ENCODE data around the gene ZSCAN21.
"Not testable (repeated sequence)": the region's sequence is repeated elsewhere in the genome, so short reads cannot be mapped to it uniquely, and the experiment has no call there.

The ZSCAN21 gene

DNA sequence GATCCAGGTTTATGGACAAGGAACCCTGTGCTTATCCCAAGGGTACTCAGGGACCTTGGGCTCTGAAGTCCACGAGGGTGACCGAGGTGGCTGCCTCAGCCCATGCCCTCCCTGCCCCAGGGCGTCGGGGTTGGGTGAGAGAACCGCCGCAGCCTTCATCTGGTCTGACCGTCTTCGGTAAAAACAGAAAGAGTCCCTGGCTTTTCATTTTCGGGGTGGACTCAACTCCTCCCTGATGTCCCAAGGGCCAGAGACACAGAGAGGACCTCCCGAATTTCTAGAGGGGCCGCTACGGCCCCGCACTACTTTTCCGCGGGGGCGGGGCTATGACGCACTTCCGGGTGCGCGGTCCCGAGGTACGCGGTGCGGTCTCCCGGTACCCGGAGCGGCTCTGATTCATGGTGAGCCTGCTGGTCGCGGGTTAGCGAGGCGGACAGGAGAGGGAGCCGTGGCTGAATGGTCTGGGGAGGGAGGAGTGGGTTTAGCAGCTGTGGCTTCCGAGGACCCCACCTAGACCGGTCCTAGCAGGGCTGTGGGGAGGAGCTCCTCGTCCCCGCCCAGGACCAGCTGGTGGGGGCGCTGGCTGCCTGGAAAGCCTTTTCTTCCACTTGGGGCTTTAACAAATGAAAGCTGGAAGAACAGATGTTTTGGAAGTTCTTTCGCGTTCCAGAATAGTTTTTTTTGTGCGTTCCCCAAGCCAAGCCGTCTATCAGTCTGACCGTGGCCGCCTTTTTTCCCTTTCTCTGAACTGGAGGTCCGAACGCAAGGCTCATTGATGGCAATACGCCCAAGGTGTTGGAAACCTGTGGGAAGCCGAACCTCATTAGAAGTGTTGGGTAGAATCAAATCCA is at the start of gene ZSCAN21:
Gene ZSCAN21, plus strand, starts transcription at position 334 of the 851 bp plus-strand sequence. CDS start 7,233 bp downstream, outside the sequence.
- DNase-seq: peak; percentile 95

DNA sequence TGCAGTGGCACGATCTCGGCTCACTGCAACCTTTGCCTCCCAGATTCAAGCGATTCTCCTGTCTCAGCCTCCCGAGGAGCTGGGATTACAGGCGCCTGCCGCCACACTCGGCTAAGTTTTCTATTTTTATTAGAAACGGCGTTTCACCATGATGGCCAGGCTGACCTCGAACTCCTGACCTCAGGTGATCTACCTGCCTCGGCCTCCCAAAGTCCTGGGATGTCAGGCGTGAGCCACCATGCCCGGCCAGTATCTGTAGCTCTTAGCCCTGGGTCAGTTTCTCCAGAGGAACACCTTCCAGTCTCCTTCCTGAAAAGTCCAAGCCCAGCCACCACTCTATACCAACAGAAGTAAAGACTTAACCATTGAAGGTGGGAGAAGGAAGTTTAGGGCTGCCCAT is 49.3 kb upstream of the ZSCAN21 start:
- no peak for DNase-seq

DNA sequence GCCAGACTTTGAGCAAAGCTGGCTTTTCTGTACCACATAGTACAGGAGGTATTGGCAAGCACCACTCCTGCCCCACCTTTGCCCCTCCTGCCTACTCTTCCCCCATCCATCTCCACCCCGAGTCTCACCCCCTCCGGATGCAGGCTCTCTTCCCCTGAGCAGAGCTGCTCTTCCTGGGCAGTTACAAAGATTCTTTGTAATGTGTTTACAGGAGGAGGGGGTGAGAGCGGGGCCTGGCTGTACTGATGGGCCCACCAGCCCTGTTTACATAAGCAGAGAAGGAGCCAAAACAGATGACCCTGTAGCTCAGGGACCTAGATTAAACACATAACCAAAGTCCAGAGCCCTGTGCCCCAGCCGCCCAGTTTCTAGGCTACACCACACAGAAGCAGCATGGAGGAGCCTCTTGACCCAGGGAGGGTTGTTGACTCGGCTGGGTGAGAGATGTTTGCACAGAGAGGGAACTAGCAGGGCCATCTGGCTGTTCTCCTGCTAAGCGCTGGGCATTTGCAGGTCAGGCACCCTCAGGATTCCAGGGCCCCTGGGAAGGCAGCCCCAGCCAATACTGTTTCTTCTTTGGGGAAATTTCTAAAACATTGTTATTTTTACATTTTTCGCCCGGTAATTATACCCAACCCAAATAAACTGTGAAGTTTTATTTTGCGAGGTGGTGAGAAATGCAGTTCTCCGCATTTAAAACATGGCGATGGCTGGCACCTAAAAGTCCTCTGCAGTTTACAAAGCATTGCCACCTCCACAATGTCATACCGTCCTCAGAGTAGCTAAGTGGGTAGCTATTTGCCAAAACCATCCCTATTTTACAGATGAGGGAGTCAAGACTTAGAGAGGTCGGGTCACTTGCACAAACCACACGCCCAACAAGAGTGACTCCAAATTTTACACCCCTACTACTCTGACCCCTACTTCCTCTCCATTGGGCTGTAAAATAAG is 45.6 kb upstream of the ZSCAN21 start:
- no peak for DNase-seq

DNA sequence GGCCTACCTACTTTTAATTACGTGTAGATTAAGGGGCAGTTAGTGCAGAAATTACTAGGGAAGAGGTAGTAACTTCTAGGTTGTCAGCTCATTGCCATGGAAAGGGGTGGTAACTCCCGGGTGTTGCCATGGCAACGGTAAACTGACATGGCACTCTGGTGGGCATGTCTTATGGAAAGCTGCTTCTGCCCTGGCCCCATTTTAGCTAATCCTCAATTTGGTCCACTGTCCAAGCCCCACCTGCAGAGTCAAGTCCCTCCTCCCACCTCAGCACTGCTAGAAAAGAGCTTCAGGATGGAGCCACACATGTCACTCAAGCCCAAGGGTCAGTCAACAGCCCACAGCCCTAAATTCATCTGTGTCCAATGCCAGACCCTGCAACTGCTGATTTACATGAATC is 41.7 kb upstream of the ZSCAN21 start:
- DNase-seq: no peak

DNA sequence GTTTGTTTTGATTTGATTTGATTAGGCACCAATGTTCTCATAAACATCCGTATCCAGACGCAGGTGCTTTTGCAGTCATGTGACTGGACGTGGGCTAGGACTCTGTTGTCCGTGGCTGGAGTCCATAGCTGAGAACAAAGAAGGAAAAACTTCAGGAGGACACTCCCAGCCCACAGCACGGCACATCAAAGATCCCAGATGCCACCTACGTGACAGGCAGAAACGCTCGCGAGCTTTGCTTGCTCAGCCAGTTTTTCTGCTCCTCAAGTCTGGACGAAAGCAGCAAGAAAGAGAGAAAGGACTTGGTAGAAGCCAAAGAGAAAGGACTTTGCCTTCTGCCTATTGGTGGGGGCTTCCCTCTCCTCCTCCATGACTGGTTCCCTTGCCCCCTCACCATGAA is 41.0 kb upstream of the ZSCAN21 start:
- DNase-seq: no peak

DNA sequence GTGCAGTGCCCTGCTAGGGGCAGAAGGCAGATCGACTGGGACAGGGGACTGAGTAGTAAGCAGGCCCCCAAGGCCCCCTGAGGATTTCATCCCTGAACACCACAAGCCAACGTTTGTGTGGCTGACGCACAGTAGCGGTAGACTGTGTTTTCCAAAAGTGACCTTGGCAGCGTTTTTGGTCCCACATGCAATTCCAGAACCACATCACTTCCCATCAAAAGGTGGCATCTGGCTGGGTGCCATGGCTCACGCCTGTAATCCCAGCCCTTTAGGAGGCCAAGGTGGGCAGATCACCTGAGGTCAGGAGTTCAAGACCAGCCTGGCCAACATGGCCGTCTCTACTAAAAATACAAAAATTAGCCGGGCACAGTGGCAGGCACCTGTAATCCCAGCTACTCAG is 39.6 kb upstream of the ZSCAN21 start:
- DNase-seq: not testable (repeated sequence)

DNA sequence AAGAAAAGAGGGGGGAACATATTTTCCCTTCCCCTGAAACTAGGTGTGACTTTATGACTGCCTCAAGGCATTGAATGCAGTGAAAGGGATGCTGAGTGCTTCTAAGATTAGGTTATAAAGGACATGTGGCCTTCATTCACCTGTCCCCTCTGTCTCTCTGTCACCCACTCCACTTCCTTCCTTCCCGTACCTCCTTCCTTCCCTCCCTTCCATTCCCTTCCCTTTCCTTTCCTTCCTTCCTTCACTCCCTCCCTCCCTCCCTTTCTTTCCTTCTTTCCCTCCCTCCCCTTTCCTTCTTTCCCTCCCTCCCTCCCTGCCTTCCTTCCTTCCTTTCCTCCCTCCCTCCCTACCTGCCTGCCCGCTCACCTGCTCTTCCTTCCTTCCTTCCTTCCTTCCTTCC is 38.7 kb upstream of the ZSCAN21 start:
- no peak for DNase-seq

DNA sequence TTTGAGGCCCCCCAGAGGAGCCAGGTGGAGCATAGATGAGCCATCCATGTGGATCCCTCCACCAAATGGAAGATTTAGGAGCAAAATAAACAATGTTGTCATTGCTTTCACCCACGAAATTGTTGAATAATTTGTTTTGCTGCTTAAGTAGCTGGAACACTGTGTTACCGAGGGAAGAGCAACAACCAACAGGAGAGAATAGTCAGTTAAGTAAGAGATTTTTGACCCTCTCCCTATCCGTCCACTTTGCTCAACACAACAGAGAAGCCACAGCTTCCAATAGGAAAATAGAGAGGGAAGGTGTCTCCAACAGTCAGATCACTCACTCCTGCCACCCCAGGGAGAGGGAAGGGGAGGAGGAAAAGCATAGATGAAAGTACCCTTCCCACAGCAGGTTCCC is 38.1 kb upstream of the ZSCAN21 start:
- DNase-seq: no peak

DNA sequence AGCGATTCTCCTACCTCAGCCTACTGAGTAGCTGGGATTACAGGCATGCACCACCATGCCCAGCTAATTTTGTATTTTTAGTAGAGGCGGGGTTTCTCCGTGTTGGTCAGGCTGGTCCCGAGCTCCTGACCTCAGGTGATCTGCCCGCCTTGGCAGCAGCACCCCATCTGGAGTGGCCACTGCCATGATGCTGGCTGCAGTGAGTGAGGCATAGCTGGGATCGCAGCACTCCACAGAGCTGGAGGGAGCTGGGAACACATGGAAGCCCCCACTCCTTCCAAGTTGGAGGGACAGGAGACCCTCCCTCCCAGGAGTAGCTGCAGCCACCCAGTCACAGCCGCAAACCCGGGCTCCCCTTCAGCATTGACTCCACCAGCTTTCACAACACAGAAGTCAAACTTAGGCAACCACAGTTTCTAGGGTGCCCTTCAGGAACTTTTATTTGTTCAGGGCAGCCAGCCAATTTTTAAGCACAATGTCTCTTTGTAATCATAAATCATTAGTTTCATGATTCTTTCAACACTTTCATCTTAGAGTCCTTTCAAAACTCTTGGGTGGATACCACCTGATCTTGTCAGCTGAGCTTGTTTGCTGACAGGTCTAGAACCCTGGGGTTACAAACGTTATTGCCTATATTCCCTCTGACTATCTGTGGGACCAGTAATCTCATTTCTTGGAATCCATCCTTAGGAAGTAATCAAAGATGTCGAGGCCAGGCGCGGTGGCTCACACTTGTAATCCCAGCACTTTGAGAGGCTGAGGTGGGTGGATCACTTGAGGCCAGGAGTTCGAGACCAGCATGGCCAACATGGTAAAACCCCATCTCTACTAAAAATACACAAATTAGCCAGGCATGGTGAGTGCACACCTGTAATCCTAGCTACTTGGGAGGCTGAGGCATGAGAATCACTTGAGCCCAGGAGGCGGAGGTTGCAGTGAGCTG is 36.9 kb upstream of the ZSCAN21 start:
- not testable (repeated sequence) for DNase-seq

DNA sequence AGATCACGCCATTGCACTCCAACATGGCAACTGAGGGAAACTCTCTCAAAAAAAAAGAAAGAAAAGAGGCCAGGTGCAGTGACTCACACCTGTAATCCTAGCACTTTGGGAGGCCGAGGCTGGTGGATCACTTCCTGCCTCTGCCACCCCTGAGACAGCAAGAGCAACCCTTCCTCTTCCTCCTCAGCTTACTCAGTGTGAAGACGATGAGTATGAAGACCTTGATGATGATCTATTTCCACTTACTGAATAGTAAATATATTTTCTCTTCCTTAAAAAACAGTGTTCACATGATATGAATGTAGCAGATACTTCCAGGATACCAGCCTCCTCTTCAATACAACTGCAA is 36.3 kb upstream of the ZSCAN21 start:
- DNase-seq: no peak

DNA sequence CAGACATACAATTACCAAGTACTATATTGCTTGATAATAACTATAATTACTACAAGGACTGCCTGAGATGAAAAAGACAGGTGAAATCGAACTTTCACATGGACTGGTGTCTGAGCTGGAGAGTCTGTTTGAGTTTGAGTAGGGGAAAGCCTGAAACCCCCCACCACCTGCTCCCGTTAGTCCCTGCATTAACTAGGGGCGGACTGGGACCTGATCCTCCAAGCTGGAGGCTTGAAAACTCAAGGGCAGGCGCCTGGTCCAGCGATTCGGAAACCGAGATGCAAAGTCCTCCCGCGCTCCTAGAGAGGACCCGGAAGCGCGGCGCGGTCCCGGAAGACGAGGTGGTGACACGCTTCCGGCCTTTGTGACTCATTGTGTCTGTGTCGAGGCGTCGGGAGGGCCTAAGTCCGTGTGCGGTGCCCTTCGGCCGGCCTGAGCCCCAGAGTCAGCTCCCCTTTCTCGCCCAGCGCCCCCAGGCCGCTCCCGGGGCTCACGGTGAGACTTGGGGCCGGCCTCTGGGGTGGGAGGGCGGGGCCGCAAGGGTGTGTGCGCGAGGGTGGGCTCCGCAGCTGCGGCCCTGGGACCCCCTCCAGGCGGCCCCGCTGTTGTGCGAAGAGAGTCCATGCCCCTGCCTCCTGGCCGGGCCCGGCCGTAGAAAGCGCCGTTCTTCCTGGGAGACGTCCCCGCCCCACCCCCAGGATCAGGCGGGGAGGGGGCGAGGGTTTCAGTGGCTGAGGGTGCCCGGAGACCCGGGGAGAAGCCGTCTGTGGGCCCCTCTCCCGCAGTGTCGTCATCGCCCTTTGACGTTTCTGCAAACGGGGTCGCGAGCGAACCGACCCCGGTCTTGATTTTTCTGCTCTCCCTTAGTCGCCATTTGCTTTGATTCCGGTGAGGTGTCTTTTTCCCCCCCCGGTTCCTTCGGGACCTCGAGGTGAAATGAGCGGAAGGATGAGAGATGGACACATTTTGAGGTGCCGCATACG is 34.1 kb upstream of the ZSCAN21 start, which contains the start of gene ZKSCAN1:
Gene ZKSCAN1, plus strand, starts transcription at position 365 of the 983 bp plus-strand sequence. CDS start 7,911 bp downstream, outside the sequence.
- peak; percentile 89 for DNase-seq

DNA sequence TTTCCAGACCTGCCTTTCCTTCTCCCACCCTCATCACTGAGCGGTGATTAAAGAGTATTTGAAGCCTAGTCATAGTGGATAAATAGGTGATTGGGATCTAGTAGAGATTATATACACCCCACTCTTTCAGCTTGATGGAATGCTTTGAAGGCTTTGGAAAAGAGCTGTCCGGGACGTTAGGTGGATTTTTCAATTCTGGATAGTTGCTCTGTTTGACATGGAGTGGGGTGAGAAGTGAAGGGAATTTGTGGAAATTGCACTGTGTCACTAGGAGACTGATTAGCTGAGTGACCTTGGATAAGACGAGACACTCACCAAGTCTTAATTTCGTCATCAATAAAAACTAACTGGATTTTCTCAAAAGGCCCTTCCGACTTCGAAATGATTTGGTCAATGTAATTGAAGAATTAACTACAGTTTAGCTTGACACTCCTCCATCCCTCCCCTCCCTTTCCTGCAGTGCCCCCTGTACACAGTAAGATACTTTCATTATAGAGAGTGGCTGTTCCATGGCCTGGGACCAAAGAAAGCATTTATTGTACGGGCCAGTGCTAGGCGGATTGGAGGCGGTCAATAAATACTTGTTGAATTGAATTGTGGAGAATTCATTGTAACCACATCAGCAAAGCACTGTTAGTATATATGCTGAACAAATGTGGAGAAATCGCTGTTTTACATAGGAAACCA is 33.2 kb upstream of the ZSCAN21 start:
- no peak for DNase-seq

DNA sequence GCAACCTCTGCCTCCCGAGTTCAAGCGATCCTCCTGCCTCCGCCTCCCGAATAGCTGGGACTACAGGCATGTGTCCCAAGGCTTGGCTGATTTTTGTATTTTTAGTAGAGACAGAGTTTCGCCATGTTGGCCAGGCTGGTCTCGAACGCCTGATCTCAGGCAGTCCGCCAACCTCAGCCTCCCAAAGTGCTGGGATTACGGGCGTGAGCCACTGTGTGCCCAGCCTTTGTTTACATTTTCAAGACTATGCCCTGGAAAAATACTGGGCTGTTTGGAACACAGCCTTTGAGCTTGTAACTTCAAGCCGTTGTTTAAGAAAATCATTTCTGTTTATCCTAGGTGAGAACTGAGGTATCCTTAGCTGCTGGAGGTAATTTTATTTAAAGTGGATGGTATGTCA is 32.3 kb upstream of the ZSCAN21 start:
- no peak for DNase-seq

DNA sequence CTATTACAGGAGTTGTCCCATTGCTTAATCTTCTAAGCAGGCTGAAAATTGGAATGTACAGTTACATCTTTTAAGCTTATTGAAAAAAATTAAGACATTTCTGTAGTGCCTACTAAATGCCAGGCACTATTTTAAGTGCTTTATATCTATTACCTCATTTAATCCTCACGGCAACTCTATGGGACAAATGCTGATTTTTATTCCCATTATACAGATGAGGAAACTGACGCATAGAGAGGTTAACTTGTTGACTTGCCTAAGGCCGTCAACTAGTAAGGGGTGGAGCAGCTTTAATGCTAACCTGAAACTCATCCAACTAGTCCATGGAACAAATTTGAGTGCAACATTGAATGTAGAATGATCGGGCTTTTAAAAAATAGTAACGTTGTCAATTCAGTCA is 31.7 kb upstream of the ZSCAN21 start:
- DNase-seq: no peak

DNA sequence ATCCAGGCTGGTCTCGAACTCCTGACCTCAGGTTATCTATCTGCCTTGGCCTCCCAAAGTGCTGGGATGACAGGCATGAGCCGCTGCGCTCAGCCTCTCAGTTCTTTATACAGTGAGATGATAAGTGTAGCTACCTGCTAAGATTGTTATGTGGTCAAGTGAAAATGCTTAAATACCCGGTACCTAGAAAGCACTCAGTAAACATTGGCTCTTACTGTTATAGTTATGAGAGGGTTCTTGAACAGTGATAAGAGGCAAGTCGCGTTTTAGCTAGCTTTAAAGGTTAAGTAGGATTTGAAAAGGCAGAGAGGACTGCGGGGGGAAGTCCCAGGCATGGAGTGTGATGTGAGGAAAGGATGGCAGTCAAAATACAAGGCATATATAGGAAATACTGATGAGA is 29.7 kb upstream of the ZSCAN21 start:
- no peak for DNase-seq

DNA sequence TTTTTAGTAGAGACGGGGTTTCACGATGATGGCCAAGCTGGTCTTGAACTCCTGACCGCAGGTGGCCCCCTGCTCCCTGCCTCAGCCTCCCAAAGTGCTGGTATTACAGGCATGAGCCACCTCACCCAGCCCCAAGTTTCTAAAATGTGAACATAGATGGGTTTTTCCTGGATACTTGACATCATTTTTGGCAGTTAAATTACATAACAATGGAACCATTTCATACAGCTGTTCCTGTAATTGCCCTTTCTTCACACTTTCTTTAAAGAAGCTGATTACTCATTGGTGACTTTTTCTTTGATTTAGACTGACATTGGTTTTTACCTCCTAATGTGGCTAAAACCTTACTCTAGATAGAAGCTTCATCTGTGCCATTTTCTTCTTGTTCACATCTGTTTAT is 28.3 kb upstream of the ZSCAN21 start:
- no peak for DNase-seq

DNA sequence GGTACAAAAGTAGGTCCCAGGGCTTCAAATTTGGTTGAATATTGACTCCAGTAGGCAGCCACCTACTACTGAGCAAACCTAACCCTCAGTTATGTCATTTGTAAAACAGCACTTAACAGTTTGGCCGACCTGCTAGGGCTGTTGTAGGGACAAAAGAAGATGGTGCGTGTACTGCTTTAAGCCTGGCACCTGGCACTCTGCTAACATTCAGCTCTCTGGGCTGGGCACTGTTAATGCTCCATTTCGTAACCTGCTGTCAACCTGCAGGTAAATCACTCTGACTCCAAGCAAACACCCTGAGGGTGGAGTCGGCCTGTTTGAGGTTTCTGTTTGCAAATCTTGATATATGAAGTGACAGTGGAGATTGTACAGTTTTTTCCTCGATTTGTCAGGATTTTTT is 27.0 kb upstream of the ZSCAN21 start:
- no peak for DNase-seq

DNA sequence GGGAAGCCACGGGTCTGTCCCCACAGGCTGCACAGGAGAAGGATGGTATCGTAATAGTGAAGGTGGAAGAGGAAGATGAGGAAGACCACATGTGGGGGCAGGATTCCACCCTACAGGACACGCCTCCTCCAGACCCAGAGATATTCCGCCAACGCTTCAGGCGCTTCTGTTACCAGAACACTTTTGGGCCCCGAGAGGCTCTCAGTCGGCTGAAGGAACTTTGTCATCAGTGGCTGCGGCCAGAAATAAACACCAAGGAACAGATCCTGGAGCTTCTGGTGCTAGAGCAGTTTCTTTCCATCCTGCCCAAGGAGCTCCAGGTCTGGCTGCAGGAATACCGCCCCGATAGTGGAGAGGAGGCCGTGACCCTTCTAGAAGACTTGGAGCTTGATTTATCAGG is 26.0 kb upstream of the ZSCAN21 start:
- DNase-seq: no peak

DNA sequence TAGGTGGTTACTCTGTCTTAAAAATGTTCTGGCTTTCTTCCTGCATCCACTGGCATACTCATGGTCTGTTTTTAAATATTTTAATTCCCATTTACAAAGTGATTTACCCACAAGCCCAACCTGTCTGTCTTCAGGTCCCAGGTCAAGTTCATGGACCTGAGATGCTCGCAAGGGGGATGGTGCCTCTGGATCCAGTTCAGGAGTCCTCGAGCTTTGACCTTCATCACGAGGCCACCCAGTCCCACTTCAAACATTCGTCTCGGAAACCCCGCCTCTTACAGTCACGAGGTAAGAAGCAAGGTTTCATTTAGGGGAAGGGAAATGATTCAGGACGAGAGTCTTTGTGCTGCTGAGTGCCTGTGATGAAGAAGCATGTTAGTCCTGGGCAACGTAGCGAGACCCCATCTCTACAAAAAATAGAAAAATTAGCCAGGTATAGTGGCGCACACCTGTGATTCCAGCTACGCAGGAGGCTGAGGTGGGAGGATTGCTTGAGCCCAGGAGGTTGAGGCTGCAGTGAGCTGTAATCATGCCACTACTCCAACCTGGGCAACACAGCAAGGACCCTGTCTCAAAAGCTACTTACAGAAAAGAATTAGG is 25.5 kb upstream of the ZSCAN21 start:
- DNase-seq: no peak

DNA sequence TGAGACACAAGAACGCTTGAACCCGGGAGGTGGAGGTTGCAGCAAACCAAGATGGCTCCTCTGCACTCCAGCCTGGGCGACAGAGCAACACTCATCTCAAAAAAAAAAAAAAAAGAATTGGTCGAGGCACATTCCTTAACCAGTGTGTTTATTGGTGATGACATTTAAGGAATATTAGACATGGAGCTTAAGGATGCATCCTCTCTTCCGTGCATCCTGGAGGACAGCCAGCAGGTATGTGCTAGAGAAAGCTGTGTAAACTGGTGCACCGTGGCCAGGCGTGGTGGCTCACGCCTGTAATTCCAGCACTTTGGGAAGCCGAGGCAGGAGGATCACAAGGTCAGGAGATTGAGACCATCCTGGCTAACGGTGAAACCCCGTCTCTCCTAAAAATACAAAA is 22.4 kb upstream of the ZSCAN21 start:
- no peak for DNase-seq

Data from activated CD8-positive, alpha-beta memory T cell treated with anti-CD3 and anti-CD28 coated beads for 24 hours (primary cell).